Articular chondrocyte of knee joint (primary cell): ENCODE data around the gene PLEKHG5. TPM values are rescaled to one million over a fixed set of nuclear protein-coding genes. Genes with fewer than 3 reads are reported as not detected.

ENCODE experiments used
- small RNA-seq: library from RNA; depleted of rRNA; stranded (forward); fragments of <200 nt; gene quantifications from one replicate; pipeline ENCODE3, GENCODE V24; 2012
- total RNA-seq: library from RNA; depleted of rRNA; stranded (reverse); fragments of >200 nt; gene quantifications from 2 replicates; pipeline ENCODE4 v1.2.3, GENCODE V29; 2012

Gene PLEKHG5, protein sequence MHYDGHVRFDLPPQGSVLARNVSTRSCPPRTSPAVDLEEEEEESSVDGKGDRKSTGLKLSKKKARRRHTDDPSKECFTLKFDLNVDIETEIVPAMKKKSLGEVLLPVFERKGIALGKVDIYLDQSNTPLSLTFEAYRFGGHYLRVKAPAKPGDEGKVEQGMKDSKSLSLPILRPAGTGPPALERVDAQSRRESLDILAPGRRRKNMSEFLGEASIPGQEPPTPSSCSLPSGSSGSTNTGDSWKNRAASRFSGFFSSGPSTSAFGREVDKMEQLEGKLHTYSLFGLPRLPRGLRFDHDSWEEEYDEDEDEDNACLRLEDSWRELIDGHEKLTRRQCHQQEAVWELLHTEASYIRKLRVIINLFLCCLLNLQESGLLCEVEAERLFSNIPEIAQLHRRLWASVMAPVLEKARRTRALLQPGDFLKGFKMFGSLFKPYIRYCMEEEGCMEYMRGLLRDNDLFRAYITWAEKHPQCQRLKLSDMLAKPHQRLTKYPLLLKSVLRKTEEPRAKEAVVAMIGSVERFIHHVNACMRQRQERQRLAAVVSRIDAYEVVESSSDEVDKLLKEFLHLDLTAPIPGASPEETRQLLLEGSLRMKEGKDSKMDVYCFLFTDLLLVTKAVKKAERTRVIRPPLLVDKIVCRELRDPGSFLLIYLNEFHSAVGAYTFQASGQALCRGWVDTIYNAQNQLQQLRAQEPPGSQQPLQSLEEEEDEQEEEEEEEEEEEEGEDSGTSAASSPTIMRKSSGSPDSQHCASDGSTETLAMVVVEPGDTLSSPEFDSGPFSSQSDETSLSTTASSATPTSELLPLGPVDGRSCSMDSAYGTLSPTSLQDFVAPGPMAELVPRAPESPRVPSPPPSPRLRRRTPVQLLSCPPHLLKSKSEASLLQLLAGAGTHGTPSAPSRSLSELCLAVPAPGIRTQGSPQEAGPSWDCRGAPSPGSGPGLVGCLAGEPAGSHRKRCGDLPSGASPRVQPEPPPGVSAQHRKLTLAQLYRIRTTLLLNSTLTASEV
- total RNA-seq, result 3.9 and 5.0 TPM in 2 replicates

DNA sequence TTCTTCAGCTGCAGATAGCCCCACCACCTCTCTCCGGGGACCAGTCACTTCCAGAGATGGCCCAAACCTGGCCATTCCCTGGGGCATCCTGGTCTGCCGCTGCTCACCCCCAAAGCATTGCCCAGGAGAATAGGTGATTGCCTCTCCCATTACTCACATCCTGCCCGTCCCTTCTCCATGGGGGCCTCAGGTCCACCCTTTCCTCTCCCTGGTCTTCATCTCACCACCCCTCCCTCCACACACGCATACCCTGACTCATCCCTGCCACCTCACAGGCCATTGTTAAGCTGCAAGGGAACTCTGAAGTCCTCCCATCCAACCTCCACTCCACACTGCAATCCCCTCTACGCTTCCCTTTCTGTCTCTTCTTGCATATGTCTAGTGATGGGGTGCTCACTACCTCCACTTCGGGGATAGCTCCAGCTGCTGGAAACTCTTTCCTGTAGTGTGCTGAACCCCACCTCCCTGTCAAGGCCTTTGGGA is at the start of gene PLEKHG5:
TSS of gene PLEKHG5 (minus strand) at position 188 of the 483 bp plus-strand sequence. CDS start 14,096 bp downstream, outside the sequence.

DNA sequence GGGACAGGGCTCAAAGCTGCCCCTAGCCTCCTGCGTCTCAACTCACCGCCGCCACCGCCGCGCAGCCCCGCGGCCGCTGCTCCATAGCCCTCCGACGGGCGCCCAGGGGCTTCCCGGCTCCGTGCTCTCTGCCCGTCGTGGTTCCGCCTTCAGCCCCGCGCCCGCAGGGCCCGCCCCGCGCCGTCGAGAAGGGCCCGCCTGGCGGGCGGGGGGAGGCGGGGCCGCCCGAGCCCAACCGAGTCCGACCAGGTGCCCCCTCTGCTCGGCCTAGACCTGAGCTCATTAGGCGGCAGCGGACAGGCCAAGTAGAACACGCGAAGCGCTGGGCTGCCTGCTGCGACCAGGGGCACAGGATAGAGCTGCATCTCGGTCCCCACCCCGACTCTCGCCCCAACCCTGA is 25.4 kb downstream of the PLEKHG5 start, which contains the start of gene TNFRSF25:
TSS of gene TNFRSF25 (minus strand) at position 151 of the 400 bp plus-strand sequence. CDS start at position 85, 66 bp downstream.

DNA sequence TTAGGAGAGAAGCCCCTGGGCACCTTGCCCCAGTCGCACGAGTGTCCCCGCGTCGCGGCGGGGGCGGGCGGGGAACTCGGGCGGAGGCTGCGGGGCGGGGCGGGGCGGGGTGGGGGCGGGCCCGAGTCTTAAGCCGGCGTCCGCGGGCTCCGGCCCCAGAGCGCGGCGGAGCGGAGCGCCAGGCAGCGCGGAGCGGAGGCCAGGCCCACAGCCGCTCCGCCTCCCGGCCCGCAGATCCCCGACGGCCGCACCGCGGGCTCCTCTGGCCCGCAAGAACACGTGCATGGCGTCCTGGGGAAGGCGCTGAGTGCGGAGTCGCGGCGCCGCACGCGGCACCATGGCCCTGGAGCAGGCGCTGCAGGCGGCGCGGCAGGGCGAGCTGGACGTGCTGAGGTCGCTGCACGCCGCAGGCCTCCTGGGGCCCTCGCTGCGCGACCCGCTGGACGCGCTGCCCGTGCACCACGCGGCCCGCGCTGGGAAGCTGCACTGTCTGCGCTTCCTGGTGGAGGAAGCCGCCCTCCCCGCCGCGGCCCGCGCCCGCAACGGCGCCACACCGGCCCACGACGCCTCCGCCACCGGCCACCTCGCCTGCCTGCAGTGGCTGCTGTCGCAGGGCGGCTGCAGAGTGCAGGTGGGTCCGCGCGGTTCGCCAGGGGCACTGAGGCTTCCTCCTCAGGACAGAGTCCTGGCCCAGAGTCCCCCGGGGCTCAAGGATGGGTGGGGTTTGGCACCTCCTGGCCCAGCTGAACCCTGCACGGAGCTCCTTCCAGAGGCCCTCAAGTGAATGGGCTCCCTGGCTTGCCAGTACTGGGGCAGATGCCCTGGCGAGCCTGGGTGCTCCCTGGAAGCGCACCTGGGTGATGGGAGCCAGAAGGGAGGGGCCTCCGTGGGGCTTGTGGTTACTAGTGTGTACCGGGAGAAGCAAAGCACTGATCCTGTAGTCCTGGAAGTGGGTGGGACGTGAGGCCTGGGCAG is 66.6 kb downstream of the PLEKHG5 start, which contains the start of gene ESPN:
TSS of gene ESPN (plus strand) at position 158 of the 975 bp plus-strand sequence. CDS start at position 338, 180 bp downstream.

DNA sequence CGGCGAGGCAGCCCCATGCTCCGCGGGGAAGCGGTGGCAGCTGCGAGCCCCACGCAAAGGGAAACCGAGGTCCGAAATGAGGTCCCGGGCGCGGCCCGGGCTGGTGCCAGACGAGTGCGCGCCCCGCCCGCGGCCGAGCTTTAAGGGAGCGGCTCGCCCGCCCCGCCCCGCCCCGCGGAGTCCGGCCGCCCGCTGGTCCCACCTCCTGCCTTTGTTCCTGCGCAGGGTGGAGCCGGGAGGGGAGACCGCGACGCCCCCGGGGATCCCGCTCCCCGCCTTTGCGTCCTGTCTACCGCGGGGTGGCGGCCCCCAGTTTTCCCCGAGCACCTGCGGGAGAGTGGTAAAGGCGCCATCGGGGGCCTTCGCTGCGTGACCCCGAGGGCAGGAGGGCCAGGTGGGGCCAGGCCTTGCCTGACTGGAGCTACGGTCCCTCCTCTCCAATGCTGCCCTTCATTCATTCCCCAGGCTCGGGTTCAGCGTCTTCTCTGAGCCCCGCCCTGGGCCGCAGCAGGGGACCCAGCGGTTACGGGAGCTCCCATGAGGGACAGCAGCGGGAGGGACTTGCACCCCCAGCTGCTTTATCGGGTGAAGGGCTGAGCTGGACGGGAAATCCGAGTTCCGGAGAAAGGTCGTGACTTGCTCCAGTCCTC is 71.5 kb downstream of the PLEKHG5 start, which contains the start of gene HES2:
TSS of gene HES2 (minus strand) at position 116 of the 650 bp plus-strand sequence. CDS start at position 17, 99 bp downstream.

Small RNA genes lying within 50 kb of the gene (small RNA-seq; reads per million reads assigned to genes)
- gene MIR4252, result not detected
- gene RNU6-731P, result not detected

Other genes starting within 250 kb of the PLEKHG5 start
- gene HES3, start 247.5 kb downstream of the PLEKHG5 start, total RNA-seq, result not detected in 2 replicates
- gene GPR153, start 230.6 kb downstream of the PLEKHG5 start, total RNA-seq, result 5.6 and 8.1 TPM in 2 replicates
- 25.9 and 32.6 TPM in 2 replicates for gene ACOT7, start 97.9 kb downstream of the PLEKHG5 start, total RNA-seq
- under 0.01 TPM in 1 of 2 replicates, not detected in the other for gene HES2, start 71.7 kb downstream of the PLEKHG5 start, total RNA-seq
- gene ESPN, start 66.9 kb downstream of the PLEKHG5 start, total RNA-seq, result under 0.01 TPM in 1 of 2 replicates, not detected in the other
- 1.2 and 2.8 TPM in 2 replicates for gene TNFRSF25, start 25.5 kb downstream of the PLEKHG5 start, total RNA-seq
- 36.1 and 38.3 TPM in 2 replicates for gene NOL9, start 62.8 kb upstream of the PLEKHG5 start, total RNA-seq
- 0.26 and 0.43 TPM in 2 replicates for gene TAS1R1, start 63.6 kb upstream of the PLEKHG5 start, total RNA-seq
- 9.9 and 10.8 TPM in 2 replicates for gene ZBTB48, start 88.3 kb upstream of the PLEKHG5 start, total RNA-seq
- 37.1 and 40.0 TPM in 2 replicates for gene KLHL21, start 111.2 kb upstream of the PLEKHG5 start, total RNA-seq
- gene PHF13, start 122.1 kb upstream of the PLEKHG5 start, total RNA-seq, result 12.8 and 15.9 TPM in 2 replicates
- 14.6 and 14.9 TPM in 2 replicates for gene THAP3, start 133.2 kb upstream of the PLEKHG5 start, total RNA-seq
- 28.6 and 31.3 TPM in 2 replicates for gene DNAJC11, start 210.1 kb upstream of the PLEKHG5 start, total RNA-seq